Activated T-helper 1 cell treated with anti-CD3 and anti-CD28 coated beads, Interleukin-2, amount 50 U/mL, for 16 hours (primary cell): ENCODE results near the gene ZNF227.
"Not testable (repeated sequence)": the region's sequence is repeated elsewhere in the genome, so short reads cannot be mapped to it uniquely, and the experiment has no call there.

ENCODE experiments used
- DNase-seq, 2 donors: peaks; one replicate each; pipeline ENCODE4 v3.0.0-alpha.2; 2020; ENCODE audit warnings: low read depth in 1 of 2, low spot score in 1 of 2

Gene ZNF227

DNA sequence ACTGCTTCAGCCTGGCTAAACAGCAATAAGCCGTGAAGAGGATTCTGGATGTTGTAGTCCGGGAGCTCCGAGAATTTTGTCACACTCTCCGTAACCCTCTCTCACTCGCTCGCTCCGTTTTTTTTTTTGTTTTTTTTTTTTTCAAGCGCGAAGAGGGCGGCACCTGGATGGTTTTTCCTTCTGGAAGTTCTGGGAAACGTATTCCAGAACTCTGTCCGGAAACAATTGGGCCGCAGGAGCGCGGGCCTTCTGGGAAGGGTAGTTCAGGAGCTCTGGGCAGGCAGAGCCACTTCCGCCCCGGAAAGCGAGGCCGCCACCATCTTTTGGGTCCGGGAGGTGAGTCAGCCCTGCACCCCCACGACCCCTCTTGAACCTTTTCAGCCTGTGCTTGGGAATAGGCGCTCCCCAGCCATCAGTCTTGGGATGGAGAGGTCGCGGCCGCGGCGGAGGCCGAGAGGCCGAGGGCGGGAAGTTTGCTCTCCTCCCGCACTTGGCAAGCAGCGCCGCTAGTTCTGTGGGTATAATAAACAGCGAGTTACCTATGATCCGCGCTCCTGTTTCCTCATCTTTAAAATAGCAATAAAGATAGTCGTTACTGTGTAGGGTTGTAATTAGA is at the start of gene ZNF227:
ZNF227 (plus strand) TSS at position 283 of the 616 bp plus-strand sequence. CDS start 5,261 bp downstream, outside the sequence.
- DNase-seq = peak; percentile 53 to 63

DNA sequence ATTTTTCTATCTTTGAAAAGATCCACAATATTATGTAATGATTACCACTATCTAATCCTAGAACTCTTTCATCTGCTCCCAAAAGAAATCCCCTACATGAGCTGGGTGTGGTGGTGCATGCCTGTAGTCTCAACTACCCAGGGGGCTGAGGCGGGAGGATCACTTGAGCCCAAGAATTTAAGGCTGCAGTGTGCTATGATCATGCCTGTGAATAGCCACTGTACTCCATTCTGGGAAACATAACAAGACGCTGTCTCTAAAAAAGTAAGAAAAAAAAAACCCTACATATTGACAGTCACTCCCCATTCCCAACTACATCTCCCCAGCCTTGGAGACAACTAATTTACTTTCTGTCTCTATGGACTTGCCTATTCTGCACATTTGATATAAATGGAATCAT is 48.5 kb upstream of the ZNF227 start:
- DNase-seq = no peak

DNA sequence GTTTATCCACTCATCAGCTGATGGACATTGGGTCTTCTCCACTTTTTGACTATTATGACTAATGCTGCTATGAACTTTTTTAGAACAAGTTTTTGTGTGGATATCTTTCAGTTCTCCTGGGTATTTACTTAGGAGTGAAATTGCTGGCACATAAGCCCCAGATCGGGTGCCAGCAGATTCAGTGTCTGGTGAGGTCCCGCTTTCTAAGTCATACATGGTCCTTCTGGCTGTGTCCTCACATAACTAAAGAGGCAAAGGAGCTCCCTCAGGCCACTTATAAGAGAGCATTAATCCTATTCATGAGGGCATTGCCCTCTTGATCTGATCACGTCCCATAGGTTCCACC is 48.0 kb upstream of the ZNF227 start:
- no peak for DNase-seq

DNA sequence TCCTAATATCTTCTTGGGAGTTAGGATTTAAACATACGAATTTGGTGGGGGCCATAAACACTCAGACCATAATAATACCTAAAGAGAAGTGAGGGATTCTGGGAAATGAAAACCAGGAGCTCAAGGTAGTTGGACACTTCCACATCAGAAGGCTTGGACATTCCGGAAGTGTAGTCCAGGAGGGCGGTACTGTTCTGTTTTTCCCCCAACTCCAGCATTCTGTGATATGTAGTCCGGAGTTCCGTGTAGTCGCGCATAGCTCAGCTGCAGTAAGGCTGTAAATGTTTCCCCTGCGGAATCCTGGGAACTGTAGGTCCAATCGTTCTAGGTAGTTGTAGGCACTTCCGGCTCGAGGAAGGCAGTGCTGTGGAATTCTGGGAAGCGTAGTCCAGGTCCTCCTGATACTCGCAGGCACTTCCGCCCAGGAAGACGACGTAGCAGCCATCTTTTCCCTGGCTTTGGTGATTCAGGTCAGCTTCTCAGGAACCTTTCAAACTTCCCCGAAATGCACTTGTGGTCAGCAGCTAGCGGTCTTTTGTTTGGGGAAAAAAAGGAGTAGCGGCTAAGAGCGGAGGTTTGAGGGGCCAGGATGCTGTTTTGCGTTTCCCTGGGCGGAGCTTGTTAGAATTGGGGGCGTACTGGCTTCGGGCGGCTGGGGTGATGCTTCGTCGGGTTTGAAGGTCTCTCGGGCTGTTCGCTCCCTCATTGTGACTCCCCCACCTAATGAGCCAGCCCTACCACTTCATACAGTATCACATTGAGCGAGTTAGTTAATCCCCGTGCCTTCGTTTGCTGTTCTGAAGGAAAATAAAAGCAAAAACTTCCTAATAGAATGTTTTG is 47.4 kb upstream of the ZNF227 start, which contains the start of gene ZNF226:
ZNF226 (plus strand) TSS at position 428 of the 840 bp plus-strand sequence. CDS start 4,981 bp downstream, outside the sequence.
- DNase-seq = peak; percentile 56 to 67

DNA sequence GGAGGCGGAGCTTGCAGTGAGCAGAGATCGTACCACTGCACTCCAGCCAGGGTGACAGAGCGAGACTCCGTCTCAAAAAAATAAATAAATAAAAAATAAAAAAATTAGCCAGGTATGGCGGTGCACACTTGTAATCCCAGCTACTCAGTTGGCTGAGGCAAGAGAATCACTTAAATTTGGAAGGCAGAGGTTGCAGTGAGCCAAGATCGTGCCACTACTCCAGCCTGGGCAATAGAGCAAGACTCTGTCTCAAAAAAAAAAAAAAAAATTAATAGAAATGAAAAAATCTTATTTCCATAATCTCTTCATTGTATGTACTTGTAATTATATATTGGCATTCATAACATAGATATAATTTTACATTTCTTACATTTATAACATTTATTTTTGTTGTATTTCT is 41.7 kb upstream of the ZNF227 start:
- DNase-seq = not testable (repeated sequence)

DNA sequence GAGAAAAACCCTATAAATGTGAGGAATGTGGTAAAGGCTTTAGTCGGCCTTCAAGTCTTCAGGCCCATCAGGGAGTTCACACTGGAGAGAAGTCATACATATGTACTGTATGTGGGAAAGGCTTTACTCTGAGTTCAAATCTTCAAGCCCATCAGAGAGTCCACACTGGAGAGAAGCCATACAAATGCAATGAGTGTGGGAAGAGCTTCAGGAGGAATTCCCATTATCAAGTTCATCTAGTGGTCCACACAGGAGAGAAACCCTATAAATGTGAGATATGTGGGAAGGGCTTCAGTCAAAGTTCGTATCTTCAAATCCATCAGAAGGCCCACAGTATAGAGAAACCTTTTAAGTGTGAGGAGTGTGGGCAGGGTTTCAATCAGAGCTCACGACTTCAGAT is 35.7 kb upstream of the ZNF227 start:
- DNase-seq = no peak

DNA sequence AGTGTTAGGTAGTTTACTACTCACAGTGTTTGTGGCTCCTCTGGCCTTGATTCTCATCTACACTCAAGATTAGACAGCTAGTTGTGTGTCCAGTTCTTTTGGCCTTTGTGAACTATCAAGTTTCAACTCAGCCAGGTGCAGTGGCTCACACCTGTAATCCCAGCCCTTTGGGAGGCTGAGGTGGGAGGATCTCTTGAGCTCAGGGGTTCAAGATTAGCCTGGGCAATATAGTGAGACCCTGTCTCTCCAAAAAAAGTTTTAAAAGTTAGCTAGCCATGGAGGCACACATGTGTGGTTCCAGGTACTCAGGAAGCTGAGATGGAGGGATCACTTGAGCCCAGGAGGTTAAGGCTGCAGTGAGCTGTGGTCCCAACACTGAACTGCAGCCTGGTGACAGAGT is 31.4 kb upstream of the ZNF227 start:
- no peak for DNase-seq

DNA sequence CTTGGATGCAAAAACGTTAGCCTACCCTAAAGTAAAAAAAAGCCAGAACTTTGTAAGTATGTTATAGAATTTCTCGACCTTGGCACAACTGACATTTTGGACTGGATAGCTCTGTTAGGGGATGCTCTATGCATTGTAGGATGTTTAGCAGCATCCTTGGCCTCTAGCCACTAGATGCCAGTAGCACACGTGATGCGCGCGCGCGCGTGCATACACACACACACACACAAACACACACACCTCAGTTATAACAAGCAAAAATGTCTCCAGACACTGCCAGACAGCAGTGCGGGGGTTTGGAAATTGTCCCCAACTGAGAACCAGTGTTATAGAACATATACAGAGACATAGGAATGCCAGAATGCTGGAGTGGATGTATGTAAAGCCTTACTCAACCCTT is 30.2 kb upstream of the ZNF227 start:
- DNase-seq = no peak

DNA sequence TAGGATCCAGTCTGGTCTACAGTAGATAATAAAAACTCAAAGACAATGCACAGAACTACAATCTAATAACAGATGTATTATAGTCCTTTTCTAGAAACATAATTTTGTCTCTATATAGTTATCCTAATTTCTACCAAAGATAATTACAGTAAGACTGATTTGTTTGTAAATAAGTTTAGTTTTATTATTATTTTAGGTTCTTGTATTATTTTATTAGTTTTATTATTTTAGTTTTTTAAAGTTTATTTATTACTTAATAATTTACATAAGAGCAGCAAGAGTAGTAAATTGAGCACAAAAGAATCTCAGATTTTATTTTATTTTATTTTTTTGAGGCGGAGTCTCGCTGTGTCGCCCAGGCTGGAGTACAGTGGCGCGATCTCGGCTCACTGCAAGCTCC is 22.3 kb upstream of the ZNF227 start:
- DNase-seq = no peak

DNA sequence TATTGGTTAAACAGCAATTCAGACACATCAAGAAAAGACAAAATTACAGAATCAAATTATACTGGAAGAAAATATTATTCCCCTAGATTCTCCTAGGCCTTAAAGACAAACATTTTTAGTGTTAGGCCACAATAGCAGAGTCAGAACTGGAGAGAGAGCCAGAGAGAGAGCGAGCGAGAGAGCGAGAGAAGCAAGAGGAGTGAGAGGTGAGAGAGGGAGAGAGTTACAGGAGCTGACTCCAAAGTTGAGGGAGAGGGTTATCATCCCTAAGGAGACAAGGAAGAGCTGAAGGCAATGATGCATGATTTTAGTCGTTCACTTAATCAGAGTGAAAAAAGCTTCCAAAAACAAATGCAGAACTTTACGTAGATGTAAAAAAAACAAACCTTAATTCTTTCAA is 20.2 kb upstream of the ZNF227 start:
- DNase-seq = no peak

DNA sequence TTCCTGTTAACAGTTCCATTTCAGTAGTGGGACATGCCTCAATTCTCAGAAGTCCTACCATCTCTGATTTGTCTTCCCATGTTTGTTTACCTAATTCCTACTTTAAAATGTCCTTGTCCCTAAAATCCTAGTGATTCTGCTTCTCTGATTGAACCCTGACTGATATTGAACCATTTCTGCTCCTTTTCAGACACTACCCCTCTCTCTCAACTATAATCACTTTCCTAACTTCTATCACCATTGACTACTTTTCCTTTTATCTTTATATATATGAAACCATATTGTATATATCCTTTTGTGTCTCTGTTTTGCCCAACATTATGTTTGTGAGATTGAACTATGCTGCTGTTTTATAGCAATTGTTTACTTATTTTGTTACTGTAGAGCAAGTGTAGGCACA is 15.6 kb upstream of the ZNF227 start:
- no peak for DNase-seq

DNA sequence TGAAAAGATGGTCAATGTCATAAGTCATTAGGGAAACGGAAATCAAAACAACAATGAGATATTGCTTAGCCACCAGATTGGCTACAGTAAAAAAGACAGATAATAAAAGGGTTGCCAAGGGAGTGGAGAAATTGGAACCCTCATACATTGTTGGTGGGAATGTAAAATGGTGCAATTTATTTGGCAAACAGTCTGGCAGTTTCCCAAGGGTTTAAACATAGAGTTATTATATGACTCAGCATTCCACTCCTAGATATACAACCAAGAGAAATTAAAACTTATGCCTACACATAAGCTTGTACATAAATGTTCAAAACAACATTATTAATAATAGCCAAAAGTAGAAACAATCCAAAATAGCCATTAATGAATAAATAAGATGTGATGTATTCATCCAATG is 9.9 kb upstream of the ZNF227 start:
- DNase-seq = no peak

DNA sequence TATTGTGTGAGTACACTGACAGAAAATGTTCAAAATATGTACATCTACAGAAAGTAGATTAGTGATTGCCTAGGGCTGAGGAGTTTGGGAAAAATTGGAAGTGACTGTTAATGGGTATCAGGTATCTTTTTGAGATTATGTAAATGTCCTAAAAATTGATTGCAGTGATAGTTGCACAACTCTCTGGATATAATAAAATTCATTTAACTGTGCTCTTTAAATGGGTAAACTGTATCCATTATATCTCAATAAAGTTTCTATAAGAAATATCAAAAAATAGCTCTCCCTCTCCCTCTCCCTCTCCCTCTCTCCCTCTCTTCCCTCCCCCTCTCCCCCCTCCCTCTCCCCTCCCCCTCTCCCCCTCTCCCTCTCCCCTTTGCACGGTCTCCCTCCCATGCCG is 9.4 kb upstream of the ZNF227 start:
- no peak for DNase-seq

DNA sequence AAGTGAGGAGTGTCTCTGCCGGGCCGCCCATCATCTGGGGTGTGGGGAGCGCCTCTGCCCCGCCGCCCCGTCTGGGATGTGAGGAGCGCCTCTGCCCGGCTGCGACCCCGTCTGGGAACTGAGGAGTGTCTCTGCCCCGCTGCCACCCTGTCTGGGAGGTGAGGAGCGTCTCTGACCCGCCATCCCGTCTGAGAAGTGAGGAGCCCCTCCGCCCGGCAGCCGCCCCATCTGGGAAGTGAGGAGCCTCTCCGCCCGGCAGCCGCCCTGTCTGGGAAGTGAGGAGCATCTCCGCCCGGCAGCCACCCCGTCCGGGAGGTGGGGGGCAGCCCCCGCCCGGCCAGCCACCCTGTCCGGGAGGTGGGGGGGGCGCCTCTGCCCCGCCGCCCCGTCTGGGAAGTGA is 8.5 kb upstream of the ZNF227 start:
- DNase-seq = not testable (repeated sequence)

DNA sequence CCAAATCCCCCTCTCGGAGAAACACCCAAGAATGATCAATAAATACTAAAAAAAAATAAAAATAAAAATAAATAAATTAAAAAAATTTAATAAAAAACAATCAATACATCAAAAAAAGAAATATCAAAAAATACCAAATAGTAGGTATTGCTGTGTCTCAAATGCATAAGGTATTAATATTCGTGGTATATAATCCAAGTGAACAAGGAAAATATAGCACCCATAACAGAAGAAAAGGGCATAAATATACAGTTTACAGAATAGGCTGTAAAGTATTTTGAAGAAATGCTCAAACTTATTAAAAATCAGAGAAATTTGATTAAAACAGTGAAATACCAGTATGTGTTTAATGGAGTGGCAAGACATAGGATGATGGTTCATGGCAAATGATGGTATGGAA is 7.6 kb upstream of the ZNF227 start:
- no peak for DNase-seq

DNA sequence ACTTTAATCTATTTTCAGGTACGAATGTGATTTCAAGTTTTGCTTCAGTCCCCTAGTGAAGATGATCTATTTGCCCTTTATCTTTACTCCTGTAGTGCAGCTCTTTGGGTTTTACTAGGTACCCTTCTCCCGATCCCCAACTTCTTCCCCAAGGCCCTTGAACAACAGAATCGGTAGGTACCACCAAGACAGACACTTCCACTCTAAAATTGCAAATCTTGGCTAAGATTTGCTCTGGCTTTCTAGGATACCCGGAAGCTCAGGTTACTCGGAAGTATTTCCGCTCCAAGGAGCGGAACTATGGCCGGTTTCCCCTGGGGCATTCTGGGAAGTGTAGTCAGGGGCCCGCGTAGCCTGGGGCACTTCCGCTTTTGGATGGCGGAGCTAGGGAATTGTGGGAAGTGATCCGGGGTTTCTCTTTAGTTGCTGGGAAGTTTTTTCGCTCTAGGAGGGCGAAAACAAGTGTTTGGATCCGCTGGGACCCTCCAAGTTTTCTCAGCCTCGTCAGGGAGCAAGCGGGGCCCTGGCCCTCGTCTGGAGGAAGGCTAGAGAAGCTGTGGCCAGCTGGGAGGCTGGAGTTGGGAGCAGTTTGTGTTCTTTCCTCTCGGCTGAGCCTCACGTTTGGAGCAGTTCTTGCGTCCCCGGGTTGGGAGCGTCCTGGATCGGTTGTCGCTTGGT is 5.1 kb upstream of the ZNF227 start:
- DNase-seq = peak; percentile 41 to 61

DNA sequence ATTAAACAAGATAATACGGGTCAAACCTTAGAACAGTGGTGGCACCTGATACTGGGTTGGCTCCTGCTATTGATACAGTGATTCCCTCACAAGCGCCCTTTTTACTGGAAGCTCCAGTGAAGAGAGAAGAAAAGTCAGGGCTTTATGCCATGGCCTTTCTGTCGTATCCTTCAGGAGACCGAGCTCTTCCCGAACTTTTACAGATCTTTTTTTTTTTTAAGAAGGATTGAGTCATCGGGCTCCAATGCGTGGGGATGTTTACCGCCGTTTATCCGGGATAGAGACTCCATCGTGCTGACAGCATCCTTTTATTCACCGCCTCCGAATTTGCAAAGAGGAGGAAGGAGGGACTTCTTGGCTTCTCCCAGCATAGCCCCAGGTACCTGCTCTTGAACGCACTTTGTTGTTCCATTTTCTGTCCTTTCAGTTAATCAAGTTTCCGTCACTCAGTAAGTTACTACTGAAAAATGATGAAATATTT is 574 bp downstream of the ZNF227 start:
- DNase-seq = no peak

DNA sequence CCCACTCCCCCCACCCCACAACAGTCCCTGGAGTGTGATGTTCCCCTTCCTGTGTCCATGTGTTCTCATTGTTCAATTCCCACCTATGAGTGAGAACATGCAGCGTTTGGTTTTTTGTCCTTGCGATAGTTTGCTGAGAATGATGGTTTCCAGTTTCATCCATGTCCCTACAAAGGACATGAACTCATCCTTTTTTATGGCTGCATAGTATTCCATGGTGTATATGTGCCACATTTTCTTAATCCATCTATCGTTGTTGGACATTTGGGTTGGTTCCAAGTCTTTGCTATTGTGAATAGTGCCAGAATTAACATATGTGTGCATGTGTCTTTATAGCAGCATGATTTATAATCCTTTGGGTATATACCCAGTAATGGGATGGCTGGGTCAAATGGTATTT is 7.6 kb downstream of the ZNF227 start:
- not testable (repeated sequence) for DNase-seq

DNA sequence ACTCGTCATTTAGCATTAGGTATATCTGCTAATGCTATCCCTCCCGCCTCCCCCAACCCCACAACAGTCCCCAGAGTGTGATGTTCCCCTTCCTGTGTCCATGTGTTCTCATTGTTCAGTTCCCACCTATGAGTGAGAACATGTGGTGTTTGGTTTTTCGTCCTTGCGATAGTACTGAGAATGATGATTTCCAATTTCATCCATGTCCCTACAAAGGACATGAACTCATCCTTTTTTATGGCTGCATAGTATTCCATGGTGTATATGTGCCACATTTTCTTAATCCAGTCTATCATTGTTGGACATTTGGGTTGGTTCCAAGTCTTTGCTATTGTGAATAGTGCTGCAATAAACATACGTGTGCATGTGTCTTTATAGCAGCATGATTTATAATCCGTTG is 8.4 kb downstream of the ZNF227 start:
- DNase-seq = not testable (repeated sequence)

DNA sequence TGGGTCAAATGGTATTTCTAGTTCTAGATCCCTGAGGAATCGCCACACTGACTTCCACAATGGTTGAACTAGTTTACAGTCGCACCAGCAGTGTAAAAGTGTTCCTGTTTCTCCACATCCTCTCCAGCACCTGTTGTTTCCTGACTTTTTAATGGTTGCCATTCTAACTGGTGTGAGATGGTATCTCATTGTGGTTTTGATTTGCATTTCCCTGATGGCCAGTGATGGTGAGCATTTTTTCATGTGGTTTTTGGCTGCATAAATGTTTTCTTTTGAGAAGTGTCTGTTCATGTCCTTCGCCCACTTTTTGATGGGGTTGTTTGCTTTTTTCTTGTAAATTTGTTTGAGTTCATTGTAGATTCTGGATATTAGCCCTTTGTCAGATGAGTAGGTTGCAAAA is 9.0 kb downstream of the ZNF227 start:
- DNase-seq = not testable (repeated sequence)

DNA sequence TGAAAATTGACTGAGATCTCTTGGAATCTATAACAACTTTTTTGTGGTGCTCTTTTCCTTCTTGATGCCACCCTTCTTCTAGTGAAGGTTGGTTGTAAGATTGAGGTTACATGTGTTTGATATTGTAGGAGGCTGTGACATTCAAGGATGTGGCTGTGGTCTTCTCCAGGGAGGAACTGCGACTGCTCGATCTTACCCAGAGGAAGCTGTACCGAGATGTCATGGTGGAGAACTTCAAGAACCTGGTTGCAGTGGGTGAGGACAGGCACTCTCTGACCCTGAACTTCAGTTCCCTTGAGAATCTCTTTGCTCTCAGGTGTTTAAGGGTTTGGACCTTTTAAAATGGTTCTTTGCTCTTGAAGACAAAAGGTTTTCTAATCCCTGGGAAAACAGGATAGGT is 16.0 kb downstream of the ZNF227 start:
- DNase-seq = no peak

DNA sequence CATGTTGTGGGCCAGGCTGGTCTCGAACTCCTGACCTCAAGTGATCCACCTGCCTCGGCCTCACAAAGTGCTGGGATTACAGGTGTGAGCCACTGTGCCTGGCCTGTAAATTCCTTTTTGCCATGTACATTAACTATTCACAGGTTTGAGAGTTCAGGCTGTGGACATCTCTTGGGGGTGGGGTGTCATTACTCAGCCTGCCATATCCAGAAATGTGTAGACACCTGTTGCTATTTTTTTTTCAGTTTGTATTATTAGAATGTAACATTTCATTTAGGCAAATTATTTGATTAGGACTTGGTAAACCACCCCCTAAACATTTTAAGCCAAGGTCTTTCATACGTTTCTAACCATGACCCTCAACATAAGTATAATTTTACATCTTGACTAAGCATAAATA is 20.5 kb downstream of the ZNF227 start:
- no peak for DNase-seq
